Activated CD4-positive, alpha-beta T cell treated with anti-CD3 and anti-CD28 coated beads, Interleukin-10, Interleukin-2, amounts not matched to agents 100 ng/mL and 50 ng/mL, durations not matched to agents 16 hours and 8 hours (primary cell): ENCODE results near the gene KIRREL3.
"Not testable (repeated sequence)": the region's sequence is repeated elsewhere in the genome, so short reads cannot be mapped to it uniquely, and the experiment has no call there.

Experiments used
- DNase-seq: peaks from one replicate; pipeline ENCODE4 v3.0.0-alpha.2; 2020

Gene KIRREL3

GRCh38 chr11:126391286-126391954 lies 609.1 kb downstream of the KIRREL3 start:
- no peak for DNase-seq

- DNase-seq: no peak
Observed at GRCh38 chr11:126390272-126390867, 610.2 kb downstream of the KIRREL3 start.

GRCh38 chr11:126387857-126388256 lies 612.7 kb downstream of the KIRREL3 start:
- DNase-seq: no peak

DNA sequence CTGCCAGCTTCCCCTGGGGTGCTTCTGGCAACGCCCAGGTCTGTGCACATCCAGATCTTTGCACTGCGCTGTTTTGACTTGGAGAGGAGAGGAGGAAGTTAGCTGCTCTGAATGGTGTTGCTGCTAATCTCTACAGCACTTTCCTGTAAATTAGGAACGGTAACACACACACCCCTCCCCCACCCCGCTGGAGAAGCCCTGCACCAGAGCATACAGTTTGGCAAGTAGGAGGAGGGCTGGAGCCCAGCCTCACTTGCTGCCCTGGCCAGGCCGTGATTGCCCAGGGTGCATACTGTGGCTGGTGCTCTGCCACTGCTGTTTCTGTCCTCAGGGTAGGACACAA lies 613.9 kb downstream of the KIRREL3 start:
- DNase-seq: not testable (repeated sequence)

DNA sequence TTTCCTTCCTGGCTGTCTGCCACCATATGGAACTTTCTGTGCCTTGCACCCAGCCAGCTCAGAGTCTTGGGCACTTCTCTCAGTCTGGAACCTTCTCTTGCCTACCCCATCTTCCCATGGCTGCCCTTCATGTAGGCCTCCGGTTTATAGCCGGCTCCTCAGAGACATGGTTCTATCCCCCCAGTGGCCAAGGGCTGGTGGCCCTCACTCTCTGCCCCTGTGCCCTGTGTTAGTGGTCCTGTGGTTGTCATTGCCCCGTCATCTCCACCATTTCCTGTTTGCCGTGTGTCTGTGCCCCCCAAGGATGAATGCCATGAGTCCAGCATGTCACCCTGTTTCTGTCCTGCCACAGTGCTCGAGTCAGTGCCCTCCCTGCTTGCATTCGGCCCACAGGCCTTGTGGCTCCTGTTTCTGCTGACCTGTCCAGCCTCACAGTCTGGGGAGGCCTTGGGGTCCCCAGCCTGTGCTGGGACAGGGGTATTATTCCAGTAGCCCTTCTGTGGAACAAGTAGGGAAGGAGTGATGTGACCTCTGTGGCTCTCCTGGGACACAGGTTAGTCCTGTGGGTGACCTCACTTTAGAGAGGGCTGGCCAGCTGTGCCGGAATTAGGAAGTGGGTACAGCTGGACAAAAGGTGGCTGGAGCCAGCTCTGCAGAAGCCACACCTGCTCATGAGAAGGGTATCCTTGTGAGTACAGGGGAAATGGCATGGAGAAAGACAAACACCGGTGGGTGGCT lies 614.4 kb downstream of the KIRREL3 start:
- DNase-seq: no peak

DNA sequence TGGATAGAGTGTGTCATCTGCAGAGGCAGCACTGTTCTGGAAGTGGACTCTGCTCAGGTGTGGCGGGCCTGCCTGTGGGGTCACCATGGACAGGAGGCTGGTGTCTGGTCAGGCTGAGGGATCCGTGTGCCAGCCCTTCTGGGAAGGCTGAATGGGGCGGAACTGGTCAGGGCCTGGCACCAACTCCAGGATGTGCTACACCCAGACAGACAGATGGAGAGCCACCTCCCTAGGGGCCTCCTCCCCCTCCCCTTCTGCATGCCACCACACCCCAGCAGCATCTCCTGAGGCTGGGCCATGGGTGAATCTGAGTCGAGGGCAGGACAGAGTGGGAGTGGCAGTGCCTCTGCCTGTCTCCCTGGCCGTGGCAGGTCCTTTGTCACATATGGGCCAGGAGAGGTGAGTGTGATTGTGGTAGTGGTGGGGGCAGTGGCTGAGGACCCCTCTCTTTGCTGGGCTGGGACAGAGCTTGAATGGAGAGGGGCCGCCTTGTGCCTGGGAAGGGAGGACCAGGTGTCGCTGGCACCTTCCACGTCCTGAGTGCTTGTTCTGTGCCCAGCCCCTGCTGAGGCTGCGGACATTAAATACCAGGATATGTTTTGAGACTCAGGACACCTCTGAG lies 616.0 kb downstream of the KIRREL3 start:
- no peak for DNase-seq

GRCh38 chr11:126383339-126384335 lies 616.9 kb downstream of the KIRREL3 start:
- no peak for DNase-seq

DNA sequence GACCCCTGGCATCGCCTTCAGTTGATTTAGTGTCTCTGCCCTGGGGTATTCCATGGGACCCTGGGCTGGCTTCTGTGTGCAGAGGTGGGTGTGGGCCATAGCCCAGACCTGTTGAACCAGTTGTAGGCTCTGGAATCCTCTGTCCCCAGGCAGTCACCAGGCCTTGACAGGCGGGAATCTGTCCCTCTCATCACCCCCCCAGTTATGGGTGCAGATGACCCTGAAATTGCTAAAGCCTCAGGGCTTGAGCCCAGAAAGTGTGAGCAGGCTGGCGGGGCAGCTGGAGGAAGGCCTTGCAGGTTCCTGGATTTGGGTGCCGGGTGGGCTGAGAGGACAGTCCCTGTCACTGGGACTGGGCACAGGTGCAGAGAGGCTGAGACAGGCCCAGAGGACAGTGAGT lies 617.9 kb downstream of the KIRREL3 start:
- not testable (repeated sequence) for DNase-seq

DNA sequence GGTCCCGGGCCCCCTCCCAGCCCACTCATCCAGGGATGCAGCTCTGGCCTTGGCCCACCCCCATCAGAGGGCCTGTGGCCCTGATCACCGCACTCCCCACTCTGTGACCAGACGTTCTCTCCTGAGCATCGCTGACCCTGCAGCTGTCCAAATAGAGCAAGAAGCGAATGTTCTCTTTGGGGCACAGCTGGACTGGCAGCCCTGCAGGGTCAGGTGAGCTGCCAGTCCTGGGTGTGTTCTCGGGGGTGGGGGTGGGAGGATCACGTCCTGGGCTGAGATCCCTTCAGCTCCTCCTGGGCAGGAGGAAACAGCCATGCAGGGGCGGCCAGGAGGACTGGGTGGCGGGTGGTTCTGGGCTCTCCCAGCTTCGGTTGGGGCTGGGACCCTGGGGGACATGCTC lies 618.6 kb downstream of the KIRREL3 start:
- DNase-seq: not testable (repeated sequence)

DNA sequence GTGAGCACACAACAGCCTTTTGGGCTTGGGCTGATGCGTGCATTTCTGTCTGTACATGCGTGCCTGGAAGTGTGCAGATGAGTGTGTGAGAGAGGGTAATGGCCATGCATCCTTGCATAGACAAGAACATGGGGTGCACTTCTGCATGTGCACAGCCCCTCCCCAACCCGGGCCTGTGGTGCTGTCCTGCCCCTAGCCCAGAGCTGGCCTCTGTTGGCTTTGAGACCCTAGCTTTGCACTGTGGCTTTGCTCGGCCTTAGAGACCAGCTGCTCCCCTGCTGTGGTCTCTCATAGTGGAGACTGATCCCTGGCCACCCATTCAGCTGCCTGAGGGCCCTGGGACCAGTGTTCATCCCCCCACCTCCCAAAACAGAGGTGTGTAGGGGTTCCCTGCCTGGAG lies 619.7 kb downstream of the KIRREL3 start:
- no peak for DNase-seq

GRCh38 chr11:126378763-126379162 lies 621.8 kb downstream of the KIRREL3 start:
- no peak for DNase-seq

- DNase-seq: no peak
Observed at GRCh38 chr11:126375726-126376125, 624.8 kb downstream of the KIRREL3 start.

DNA sequence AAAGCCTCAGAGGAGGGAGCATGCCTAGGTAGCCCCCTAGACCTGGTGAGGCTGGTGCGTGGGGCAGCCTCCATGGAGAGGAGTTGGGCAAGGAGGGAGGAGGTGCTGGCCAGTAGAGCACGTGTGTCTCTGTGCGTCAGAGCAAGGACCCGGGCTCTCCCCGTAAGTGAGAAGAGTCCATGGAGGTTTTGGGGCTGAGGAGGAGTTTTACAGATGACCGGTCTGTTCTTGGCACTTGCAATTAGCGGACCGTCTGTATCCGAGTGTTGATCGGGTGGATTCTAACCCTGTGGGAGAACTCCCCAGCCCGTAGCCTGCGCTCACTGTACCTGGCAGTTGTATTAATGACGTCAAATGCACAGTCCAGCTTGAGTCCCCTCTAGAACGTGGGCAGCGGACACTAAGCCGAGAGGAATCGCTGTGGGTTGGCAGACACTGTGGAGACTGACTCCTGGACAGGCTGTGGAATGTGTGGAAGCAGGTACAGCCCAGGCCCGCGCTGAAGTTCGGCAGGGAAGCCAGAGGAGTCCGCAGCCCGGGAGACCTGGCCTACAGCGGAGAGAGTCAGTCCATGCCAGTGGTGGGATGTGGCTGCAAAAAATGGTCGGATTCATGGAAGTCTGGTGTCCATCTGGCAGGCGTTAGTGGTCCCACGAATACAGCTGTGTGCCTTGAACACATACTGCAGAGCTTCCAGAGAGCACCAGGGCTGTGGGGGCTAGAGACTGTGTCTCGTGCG lies 625.8 kb downstream of the KIRREL3 start:
- not testable (repeated sequence) for DNase-seq

- DNase-seq: not testable (repeated sequence)
Observed at GRCh38 chr11:126373389-126374066, 627.0 kb downstream of the KIRREL3 start.
